HG03457 (cell line): ENCODE data around the gene ACOT13.
"Not testable (repeated sequence)": the region's sequence is repeated elsewhere in the genome, so short reads cannot be mapped to it uniquely, and the experiment has no call there.

Experiments
- ATAC-seq: cut with Tn5 transposase; IDR thresholded peaks from one replicate; pipeline ENCODE4 v1.9.1; 2021; ENCODE audit warnings: moderate number of reproducible peaks; ENCODE audit not compliant: unreplicated experiment

ACOT13 gene

DNA sequence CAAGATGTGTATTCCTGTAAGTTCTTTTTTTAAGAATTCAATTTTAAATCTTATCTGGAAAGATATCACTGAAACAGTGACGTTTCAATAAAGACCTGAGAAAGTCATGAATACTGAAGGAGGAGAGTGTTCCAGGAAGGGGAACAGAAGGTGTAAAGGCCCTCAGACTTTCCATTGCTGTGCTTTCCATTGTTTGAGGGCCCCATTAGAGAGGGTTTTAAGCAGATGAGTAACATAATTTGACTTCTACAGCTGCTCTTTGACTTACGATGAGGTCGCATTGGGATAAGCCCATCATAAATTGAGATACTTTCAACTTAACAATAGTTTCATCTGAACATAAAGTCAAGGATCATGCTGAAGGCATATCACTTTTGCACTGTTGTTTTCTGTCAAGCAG, 24.7 kb downstream of the ACOT13 start:
- ATAC-seq = no peak

DNA sequence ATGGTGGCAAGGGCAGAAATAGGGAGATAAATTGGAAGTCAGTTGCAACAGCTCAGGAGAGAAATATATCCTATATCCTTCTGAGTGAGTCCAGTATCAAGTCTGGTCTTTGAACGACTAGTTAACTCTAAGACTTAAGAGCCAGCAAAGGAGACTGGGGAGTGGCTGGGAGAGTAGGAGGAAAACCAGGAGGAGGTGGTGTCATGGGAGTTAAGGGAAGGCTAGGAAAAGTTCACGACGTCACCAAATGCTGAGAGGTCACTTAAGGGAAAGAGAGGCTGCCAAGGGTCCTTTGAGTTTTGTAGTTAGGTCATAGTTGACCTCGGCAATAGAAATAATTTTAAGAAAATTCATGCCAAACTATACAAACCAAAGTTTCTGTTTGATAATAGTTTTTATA, 25.1 kb downstream of the ACOT13 start:
- ATAC-seq = no peak

DNA sequence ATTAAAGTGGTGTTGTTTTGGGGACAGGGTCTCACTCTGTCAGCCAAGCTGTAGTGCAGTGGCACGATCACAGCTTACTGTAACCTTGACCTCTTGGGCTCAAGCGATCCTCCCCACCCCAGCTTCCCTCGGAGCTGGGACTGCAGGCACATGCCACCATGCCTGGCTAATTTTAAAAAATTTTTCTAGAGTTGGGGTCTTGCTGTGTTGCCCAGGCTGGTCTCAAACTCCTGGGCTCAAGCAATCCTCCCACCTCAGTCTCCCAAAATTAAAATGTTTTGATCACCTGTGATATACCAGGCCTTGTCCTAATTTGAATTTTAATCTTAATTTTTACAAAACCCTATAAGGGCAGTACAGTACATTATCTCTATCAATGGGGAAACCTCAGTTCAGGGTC, 25.5 kb downstream of the ACOT13 start:
- ATAC-seq = no peak

DNA sequence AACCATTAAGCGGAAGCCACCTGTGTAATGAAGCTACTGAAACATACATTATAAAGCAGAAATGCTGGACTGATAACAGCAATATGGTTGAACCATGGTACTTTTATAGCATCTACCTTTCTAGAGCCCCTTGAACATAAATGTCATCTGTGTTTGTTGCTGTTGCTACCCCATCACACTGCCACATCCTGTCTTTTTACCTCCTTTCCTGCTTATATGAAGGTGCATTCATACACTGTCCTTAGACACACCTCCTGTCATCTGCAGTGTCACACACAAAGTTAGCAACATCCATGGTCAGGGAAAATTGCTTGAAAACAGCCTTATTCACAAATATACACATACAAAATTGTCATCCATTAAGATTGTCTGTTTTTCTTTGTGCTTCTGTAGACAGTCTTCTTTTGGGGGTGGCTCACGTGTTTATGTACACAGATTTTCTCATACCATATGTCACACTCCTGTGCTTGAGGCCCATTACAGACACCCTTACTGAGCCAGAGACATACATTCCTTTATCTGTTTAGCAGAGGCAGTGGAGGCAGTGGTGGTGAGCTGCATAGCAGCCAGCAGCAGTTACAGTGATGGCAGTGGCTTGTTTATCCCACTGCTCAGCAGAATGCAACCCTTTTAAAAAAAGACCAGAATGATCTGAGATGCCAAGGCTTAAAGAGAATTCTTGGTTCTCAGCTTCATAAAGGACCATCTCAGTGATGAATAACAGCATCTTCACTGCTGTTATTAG, 26.1 kb downstream of the ACOT13 start:
- ATAC-seq = no peak

DNA sequence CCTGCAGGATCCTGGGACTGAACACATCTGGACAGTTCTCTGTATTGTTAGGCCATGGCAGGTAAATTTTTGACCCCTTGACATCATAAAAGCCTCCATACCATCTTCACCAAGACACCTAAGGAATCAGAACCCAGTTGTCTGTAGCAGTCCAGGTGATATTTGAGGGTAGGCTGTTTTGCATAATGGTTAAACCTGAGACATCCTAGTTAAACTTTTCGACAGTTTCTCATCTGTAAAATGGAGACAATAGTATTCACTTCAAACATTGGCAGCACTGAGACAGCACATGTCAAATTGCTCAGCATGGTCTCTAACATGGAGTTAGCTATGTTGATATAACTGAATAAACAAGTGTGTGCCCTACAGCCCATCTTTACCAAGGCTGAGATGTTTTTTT, 27.3 kb downstream of the ACOT13 start:
- no peak for ATAC-seq

DNA sequence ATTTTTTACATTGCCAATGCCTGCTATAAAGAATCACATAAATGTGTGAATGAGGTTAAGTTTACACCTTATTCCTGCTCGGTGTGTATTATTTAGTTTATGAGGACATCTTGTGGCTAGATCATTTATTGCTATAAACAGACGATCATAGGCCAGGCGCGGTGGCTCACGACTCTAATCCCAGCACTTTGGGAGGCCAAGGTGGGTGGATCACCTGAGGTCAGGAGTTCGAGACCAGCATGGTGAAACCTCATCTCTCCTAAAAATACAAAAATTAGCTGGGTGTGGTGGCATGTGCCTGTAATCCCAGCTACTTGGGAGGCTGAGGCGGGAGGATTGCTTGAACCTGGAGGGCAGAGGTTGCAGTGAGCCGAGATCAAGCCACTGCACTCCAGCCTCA, 28.8 kb downstream of the ACOT13 start:
- peak; percentile 58 for ATAC-seq

DNA sequence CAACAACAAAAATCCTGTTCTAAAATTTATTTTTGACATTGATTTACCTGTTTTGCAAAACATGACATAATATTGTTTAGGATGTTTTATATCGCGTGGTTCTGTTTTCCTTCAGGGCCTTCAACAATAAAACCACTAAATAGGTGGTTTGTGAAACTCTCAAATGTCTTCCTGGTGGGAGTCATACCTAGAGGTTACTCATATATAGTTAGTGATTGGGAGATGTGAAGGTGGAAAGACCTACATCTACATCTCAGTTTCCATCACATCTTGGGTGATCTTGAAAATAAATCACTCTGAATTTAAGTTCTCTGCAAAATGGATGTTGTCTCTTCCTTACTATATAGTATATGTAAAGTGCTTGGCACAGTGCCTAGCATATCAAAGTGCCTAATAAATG, 29.2 kb downstream of the ACOT13 start:
- no peak for ATAC-seq

DNA sequence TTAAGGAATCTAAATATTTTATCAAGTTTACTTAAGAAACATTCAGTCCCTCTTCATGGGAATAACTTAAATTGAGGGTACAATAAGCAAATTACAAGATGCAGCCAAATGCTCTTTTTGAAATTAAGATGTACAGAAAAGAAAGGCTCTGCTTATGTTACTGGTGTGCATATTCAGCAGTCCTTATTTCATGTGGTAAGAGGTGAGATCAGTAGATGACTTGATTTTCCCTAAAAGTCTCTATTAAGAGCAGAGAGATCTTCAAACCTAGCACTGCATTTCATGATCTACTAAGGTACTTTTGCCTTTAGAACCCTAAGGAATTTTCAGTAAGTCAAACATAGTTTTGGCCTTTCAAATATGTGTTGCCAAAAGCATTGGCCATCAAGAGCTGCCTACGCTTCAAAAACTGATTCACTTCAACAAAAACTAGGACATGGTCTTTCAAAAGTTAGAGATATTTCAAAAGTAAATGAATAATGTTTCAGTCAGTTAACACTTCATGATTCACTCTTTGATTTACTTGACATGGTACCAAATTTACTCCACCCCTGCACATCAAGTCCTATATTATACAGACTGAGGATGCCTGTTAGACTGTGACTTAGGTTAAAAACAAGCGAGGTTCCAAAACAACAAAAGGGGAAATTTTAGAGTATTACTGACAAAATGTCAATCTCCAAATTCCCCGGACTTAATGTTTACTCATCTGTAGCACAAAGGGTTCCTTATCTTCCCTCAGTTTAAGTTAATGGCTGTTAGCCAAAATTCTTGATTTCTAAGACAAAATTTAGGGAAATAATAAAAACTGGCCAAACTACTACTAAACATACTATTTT, 32.9 kb downstream of the ACOT13 start:
- ATAC-seq = no peak

DNA sequence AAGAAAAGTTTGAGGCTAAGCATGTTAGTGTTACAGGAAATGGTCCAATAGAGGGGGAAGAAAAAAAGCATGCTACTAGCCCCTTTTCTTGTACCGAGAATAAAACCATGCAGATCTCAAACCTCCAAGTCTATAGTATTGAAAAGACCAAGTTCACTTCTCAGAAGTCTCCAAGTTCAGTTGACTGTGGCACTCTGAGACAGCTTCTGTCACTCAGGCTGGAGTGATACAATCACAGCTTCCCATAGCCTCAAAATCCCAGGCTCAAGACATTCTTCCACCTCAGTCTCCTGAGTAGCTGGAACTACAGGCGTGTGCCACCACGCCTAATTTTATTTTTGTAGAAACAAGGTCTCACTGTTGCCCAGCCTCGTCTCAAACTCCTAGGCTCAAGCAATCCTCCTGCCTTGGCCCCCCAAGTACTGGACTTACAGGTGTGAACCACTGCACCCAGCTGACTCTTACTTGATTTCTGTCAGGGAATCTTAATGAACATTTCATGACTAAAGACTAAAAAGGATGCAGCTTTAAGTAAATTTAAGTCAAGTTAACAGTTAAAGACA, 35.9 kb downstream of the ACOT13 start:
- ATAC-seq = no peak

DNA sequence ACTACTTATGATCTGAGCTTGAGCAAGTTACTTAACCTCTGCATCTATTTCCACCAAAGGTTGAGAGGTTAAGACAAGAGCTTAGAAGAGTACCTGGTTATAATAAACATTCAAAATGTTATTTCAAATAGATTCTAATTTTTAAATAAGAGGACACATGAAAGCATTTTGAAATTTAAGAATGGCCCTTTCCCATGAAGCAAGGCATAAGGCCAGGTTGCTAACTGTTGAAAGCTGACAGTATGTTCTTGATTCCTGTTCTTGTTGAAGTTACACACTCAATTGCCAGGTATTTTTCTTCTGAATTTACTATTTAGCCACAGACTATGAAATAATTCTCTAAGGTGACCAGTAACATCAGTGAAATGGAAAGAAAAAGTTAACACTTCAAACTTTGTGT, 37.6 kb downstream of the ACOT13 start:
- ATAC-seq = no peak

DNA sequence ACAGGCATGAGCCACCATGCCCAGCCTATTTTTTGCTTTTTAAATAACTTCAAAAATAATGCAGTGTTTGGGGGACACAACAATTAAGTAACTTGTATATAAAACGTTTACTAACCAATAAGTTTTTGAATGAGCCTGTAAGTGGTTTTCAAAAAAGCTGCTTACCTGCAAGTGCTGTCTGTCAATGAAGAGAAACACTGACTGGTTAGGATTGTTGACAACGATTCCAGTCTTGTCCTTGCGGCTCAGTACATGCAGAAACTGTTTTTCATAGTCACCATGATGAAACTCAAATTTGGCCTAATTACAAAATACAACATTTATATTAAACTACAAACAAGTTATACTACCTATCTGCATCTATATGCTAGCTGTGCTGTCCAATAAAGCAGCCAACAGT, 41.7 kb downstream of the ACOT13 start:
- no peak for ATAC-seq

DNA sequence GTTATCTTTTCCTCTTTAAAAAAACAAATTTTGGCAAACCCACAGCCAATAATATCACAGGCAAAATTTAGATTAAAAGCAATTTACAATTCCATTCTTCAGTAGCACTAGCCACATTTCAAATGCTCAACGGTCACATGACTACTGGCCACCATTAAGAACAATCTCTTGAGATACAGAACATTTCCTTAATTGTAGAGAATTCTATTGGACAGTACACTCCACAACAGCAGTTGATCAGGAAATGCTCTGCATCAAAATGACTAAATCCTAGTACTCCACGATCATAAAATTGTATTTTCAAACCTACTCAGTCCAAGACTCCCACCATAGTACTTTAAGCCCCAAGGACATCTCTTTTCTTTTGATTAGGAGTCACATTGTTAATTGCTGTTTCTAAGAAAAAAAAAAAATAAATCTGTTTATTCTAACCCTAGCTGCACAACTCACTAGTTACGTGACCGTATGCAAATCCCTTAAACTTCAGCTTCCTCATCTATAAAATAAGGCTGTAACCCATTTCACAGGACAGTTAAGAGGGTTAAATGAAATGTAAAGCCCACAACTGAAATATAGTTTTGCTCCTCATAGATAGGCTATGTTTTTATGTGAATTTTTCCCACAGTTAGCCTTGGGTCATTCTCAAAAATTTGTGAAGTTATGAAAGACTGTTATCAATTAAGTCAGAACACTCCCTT, 42.3 kb downstream of the ACOT13 start:
- no peak for ATAC-seq

DNA sequence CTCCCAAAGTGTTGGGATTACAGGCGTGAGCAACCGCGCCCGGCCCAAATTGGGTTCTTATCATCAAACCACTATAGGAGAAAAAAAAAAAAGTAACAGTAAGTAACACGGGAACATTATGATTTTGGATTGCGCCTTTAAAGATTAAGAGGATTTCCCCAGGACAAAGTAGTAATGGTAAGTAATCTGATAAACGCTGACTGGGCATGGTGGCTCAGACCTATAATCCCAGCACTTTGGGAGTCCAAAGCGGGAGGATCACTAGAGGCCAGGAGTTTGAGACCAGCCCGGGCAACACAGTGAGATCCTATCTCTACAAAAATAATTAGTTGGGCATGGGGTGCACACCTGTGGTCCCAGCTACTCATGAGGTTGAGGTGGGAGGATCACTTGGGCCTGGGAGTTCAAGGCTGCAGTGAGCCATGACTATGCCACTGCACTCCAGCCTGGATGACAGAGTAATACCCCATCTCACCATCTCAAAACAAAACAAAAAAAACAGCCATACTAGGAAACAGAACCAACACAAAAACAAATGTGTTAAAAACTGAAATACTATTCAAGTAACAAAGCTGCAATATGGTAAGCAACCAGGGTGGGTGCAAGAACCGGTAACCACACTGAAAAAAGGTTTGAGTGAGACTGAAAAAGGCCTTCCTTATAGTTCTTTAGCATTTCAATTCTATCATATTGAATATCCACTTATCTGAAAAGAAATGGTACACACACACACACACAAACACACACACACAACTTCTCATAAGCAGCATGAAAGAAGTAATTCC, 43.8 kb downstream of the ACOT13 start:
- ATAC-seq = no peak

DNA sequence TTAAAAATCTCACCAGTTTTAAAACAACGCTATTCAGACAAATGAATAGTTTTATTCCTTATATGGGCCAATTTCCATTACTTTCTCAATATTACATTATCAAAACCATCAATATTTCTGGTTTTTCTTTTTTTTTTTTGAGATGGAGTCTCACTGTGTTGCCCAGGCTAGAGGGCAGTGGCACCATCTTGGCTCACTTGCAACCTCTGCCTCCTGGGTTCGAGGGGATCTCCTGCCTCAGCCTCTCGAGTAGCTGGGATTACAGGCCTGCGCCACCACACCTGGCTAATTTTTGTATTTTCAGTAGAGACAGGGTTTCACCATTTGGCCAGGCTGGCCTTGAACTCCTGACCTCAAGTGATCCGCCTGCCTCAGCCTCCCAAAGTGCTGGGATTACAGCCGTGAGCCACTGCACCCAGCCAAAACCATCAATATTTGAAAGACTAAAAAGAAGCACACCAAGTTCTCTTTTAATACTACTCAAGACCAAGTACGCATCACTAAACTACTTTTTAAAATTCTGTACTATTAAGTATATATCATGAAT, 49.8 kb downstream of the ACOT13 start:
- ATAC-seq = not testable (repeated sequence)

DNA sequence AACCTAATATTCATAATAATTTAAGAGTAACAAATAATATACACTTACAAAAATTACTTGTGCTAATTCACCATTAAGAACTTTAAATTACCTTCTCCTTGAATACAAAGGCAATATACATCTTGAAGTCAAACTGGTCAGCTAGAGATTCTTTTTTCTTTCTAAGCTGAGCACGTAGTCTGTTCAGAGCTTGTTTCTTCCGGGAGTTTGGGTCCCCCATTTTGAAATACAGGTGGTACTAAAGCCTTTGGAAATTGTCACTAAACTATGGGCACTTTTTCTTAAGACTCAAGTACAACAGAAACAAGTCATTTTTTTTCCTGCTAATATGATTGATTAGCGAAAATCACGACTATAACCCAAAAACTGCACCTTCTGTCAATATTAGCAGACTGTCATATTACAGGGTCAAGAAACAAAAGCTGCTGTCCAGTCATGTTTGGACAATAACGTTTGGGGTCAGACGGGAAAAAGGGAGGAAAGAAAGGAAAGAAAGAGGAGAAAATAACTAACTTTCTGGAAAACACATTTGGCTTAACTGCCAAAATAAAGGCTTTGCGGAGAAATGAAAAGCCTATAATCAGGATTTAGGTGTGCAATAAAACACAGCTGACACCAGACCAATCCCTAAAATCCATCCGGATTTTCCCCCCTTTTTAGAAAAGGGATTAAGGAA, 51.7 kb downstream of the ACOT13 start:
- no peak for ATAC-seq

DNA sequence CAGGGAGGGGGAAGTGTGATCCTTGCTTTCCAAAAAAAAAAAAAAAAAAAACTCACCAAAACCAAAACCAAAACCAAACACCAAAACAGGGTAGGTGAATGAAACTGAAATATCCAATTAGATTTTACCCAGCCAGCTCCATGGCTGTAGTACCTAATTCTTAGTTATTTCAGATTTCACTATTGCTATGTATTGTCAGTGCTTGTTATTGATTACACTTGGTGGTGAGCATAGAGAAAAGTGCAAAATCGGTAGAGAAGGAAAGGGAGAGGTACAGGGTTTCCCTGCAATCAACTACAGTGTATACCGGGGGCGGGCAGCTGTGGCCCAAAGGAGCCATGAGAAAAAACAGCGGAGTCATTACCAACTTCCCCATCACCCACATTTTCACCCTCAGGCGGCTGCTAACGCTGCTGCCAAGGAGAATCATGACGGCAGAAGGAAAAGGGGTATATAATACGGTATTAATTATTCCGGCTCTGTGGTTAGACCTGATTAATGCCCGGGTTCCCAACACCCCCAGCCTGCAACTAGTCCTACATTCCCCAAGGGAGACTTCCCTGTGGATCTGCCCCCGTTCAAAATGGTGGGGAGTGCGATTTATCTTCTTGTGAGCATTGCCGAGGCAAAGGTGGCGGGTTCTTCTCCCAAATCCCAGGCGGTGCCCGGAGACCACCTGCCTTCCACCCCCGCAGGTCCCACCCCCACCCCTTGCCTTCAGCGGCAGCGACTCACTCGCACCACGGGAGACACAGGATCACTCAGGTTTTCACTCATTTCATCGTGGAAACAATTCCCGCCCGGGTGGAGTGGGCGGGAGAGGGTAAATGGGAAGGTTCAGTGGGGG, 52.5 kb downstream of the ACOT13 start, which contains the start of gene C6orf62:
TSS of gene C6orf62 (minus strand) at position 30 of the 847 bp plus-strand sequence. CDS start 486 bp downstream, outside the sequence.
- ATAC-seq = no peak

DNA sequence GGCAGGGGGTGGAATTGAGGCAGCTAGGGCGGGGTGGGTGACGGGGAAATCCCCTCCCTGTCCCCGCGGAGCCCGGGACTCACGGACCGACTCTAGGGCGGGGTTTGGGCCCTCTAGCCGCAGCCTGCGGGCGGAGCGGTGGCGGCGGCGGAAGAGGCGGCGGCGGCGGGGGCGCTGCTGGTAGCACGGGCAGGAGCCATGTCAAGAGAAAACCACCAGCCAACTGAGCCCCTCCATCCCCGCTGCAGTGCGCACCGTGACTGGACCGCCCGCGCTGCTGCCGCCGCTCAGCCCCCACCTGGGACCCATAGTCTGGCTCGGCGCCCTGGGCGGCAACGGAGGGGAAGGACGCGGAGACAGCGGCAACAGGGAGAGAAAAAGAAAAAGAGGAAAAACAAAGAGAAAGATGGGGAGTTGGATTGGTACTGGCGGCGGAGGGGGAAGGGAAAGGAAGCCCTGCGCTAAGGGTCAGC, 53.3 kb downstream of the ACOT13 start:
- no peak for ATAC-seq

DNA sequence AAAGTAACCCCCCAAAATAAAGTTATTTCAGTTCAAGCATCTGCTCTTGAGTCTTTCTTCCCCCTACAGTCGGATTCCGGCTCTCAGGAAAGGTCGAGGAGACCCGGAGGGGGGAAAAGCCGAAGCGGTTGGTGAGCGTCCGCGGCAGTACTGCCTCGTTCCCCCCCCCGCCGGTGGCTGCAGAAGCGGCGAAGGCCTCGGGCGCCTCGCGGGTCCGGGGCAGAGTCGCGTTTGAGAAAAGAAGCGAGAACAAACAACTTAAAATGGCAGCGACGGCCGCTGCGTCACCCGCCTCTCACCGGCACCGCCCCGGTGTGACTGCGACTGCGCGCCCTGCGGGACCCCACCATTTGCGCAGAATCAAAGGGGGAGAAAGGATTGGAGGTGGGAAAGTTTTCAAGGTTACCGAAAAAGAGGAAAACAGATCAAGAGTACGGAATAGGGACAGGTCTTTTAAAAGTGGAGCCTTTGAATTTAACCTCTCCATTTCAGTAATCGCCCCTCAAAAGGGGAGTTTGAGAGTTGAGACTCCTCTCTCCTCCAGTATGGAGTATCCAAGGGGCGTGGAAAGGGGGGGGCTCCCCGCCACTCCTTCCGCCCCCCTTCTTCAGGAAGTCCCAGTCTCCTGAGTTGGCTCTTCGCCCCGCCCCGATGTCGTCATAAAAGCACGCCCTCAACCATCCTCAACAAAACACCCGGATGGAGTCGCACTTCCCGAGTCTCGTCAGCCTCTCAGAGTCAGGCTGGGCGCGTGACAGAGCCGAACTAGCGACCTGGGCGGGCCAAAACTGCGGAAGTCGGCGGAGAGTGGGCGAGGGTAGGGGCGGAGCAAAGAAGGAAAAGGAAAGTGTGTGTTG, 54.0 kb downstream of the ACOT13 start:
- ATAC-seq = peak; percentile 84
